K562 (cell line): Measurements from ENCODE around the gene IL23A. TPM values are rescaled to one million over a fixed set of nuclear protein-coding genes. Genes with fewer than 3 reads are reported as not detected.

Source experiments
- ATAC-seq: fragments of 200-7000 bp; cut with Tn5 transposase; 3 replicates; pipeline ENCODE4 v1.9.1; 2020; ENCODE audit warnings: moderate library complexity
- BruUV-seq: library from RNA; stranded (reverse); fragments of 400-500 nt; replicated peaks from 2 replicates; lab custom pipeline; 2021; lab: Mats Ljungman, UMichigan
- CTCF ChIA-PET: fragments of 300-600 bp; formaldehyde crosslinking; extraction: SDS; loops from one replicate; lab custom pipeline; 2021; ENCODE audit warnings: low intra/inter-chr PET ratio; lab: Yijun Ruan, JAX
- POLR2A ChIA-PET: fragments of 300-600, 350-650 bp; sonication (Branson Sonifier 250); formaldehyde crosslinking; extraction: SDS; loops from one replicate; lab custom pipeline; 2021; ENCODE audit warnings: antibody characterized with exemption, inconsistent platforms; lab: Yijun Ruan, JAX
- DNase-seq, 4 experiments: peaks; one replicate each; pipeline versions ENCODE4 v3.0.0 to v3.0.0-alpha.2; 2011 to 2018; ENCODE audit warnings: low spot score in 3 of 4, mixed read lengths in 3 of 4; ENCODE audit errors: extremely low read depth in 1 of 4
- FAIRE-seq: peaks from 2 replicates; lab custom pipeline; 2011; peaks lifted over from hg19 to GRCh38; lab: Jason Lieb, UNC
- H2AFZ ChIP-seq: 2 replicates; pipeline ENCODE4 v1.6.0; 2011; ENCODE audit warnings: low read depth, low read length, control low read depth, inconsistent platforms
- H3K27ac ChIP-seq: fragments of 200-600 bp; 3 replicates; pipeline ENCODE4 v1.8.0; 2011; ENCODE audit warnings: low read depth, mild to moderate bottlenecking, control low read depth, inconsistent platforms, low read length, moderate library complexity, mixed read lengths; ENCODE audit errors: extremely low read depth
- H3K27me3 ChIP-seq, 2 experiments: fragments of 300-600 bp in 1 of 2; 2 replicates in 1 of 2; 3 replicates in 1 of 2; pipeline versions ENCODE4 v1.6.0 to v1.8.0; 2011; ENCODE audit warnings: inconsistent platforms in 2 of 2, low read length in 2 of 2, mild to moderate bottlenecking in 1 of 2, mixed read lengths in 1 of 2, moderate library complexity in 1 of 2; ENCODE audit not compliant: control insufficient read depth in 2 of 2, insufficient read depth in 2 of 2
- H3K36me3 ChIP-seq: fragments of 300-600 bp; 3 replicates; pipeline ENCODE4 v1.8.0; 2011; ENCODE audit warnings: mild to moderate bottlenecking, low read length, inconsistent platforms; ENCODE audit not compliant: control insufficient read depth, insufficient read depth
- H3K4me1 ChIP-seq, 2 experiments: fragments of 200-600 bp in 1 of 2; replicated peaks in 1 of 2; 2 replicates in 1 of 2; 3 replicates in 1 of 2; pipeline versions ENCODE4 v1.5.1 to v1.8.0; 2011; ENCODE audit warnings: inconsistent platforms in 2 of 2, low read length in 2 of 2, mild to moderate bottlenecking in 1 of 2, mixed read lengths in 1 of 2, moderate library complexity in 1 of 2; ENCODE audit not compliant: control insufficient read depth in 2 of 2, insufficient read depth in 2 of 2
- H3K4me2 ChIP-seq: 2 replicates; pipeline ENCODE4 v1.6.1; 2011; ENCODE audit warnings: low read length, control low read depth, inconsistent platforms, mixed read lengths; ENCODE audit not compliant: insufficient read depth
- H3K4me3 ChIP-seq: fragments of 200-600 bp; sonication (generic), shearing (Covaris generic); 2 replicates; pipeline ENCODE4 v1.5.1; 2016; ENCODE audit warnings: control low read depth, inconsistent platforms
- H3K79me2 ChIP-seq: fragments of 200-600 bp; 3 replicates; pipeline ENCODE4 v1.8.0; 2011; ENCODE audit warnings: low read length, inconsistent platforms; ENCODE audit not compliant: control insufficient read depth, insufficient read depth
- H3K9ac ChIP-seq, 2 experiments: 2 replicates each; pipeline versions ENCODE4 v1.6.0 to v1.6.1; 2011; ENCODE audit warnings: low read depth in 2 of 2, low read length in 2 of 2, control low read depth in 1 of 2, inconsistent platforms in 1 of 2, mild to moderate bottlenecking in 1 of 2, mixed read lengths in 1 of 2; ENCODE audit not compliant: insufficient read depth in 1 of 2
- H3K9me1 ChIP-seq: one replicate; pipeline ENCODE4 v1.6.0; 2011; ENCODE audit warnings: inconsistent platforms, mild to moderate bottlenecking, low read length, moderate library complexity; ENCODE audit not compliant: control insufficient read depth, insufficient read depth
- H3K9me3 ChIP-seq: replicated peaks from 2 replicates; pipeline ENCODE4 v1.5.1; 2011; ENCODE audit warnings: low read depth, low read length, inconsistent platforms; ENCODE audit not compliant: control insufficient read depth, insufficient read depth
- H4K20me1 ChIP-seq: replicated peaks from 2 replicates; pipeline ENCODE4 v1.6.1; 2011; ENCODE audit warnings: low read length, inconsistent platforms, mixed read lengths; ENCODE audit not compliant: control insufficient read depth, insufficient read depth
- CBFA2T2 ChIP-seq: fragments of 450-650 bp; conservative IDR thresholded peaks from 2 replicates; pipeline ENCODE4 v1.6.1; 2017; ENCODE audit warnings: mild to moderate bottlenecking
- CTCF ChIP-seq, 3 experiments: IDR thresholded peaks in 2 of 3; conservative IDR thresholded peaks in 1 of 3; 2 replicates each; pipeline ENCODE4 v1.5.1; 2011 to 2012; ENCODE audit warnings: low read length in 3 of 3, mild to moderate bottlenecking in 3 of 3, control low read depth in 2 of 3, improper control_type of control experiment in 1 of 3, inconsistent platforms in 1 of 3, low read depth in 1 of 3, mixed read lengths in 1 of 3, moderate library complexity in 1 of 3; ENCODE audit not compliant: insufficient read depth in 2 of 3
- RAD21 ChIP-seq, 2 experiments: fragments of 250-450 bp in 1 of 2; fragments of 450-650 bp in 1 of 2; sonication (Bioruptor Pico) in 1 of 2; formaldehyde crosslinking in 1 of 2; IDR thresholded peaks in 1 of 2; conservative IDR thresholded peaks in 1 of 2; 2 replicates each; pipeline versions ENCODE4 v1.4.0 to v1.8.0; 2020 to 2022; ENCODE audit warnings: mild to moderate bottlenecking in 2 of 2, moderate library complexity in 1 of 2
- REST ChIP-seq, 2 experiments: fragments of 450-650 bp; formaldehyde crosslinking in 1 of 2; IDR thresholded peaks; 2 replicates each; pipeline versions ENCODE4 v1.4.0 to v1.6.1; 2014 to 2020; ENCODE audit warnings: mild to moderate bottlenecking in 2 of 2, borderline replicate concordance in 1 of 2, low read depth in 1 of 2
- SIRT6 ChIP-seq: IDR thresholded peaks from one replicate; pipeline ENCODE4 v1.6.1; 2012; ENCODE audit warnings: low read depth, mild to moderate bottlenecking, control low read depth, inconsistent platforms, low read length, moderate library complexity
- SRF ChIP-seq, 2 experiments: fragments of 250-450, 450-650 bp in 1 of 2; sonication (Bioruptor Pico) in 1 of 2; sonication (generic) in 1 of 2; formaldehyde crosslinking; IDR thresholded peaks; 2 replicates each; pipeline versions ENCODE4 v1.5.0 to v1.5.1; 2020 to 2022; ENCODE audit warnings: mild to moderate bottlenecking in 1 of 2, missing genetic modification reagents in 1 of 2
- TAF9B ChIP-seq: fragments of 450-650 bp; IDR thresholded peaks from 2 replicates; pipeline ENCODE4 v1.6.1; 2018; ENCODE audit warnings: mild to moderate bottlenecking; ENCODE audit not compliant: partially characterized antibody
- ZBTB12 ChIP-seq: fragments of 250-450 bp; sonication (Bioruptor Pico); IDR thresholded peaks from 2 replicates; pipeline ENCODE4 v1.4.0; 2020
- ZNF311 ChIP-seq: fragments of 250-450 bp; sonication (Bioruptor Pico); IDR thresholded peaks from 2 replicates; pipeline ENCODE4 v1.4.0; 2020; ENCODE audit warnings: mild to moderate bottlenecking, moderate library complexity
- WGBS: fragments of 100-300 bp; shearing (Covaris generic); methylation state at CpG from one replicate; pipeline ENCODE4 v1.1.6; 2016; ENCODE audit warnings: low coverage, mixed read lengths; ENCODE audit not compliant: insufficient coverage; ENCODE audit errors: missing lambda C conversion rate; 5-methylcytosine and 5-hydroxymethylcytosine counted together
- in situ Hi-C: fragments of 300-500 bp; cut with MboI; formaldehyde crosslinking; loops from 4 replicates; pipeline ENCODE4 v1.15.0; 2018; ENCODE audit warnings: inconsistent platforms, mixed read lengths
- intact Hi-C: fragments of 100-400 bp; cut with micrococcal nuclease; formaldehyde crosslinking; loops from 2 replicates; pipeline ENCODE4 v1.14.2; 2022
- polyA plus RNA-seq, 8 experiments: library from polyadenylated mRNA; depleted of rRNA in 4 of 8; stranded (reverse) in 5 of 8; unstranded in 3 of 8; fragments of >200 nt; fragmentation: Nextera tagmentation in 2 of 8; fragmentation: Illumina TruSeq in 1 of 8; extraction: Ambion mirVana in 2 of 8; extraction: Trizol in 1 of 8; gene quantifications; 2 replicates each; pipeline versions ENCODE4 v1.2.1 to v1.2.3, GENCODE V29; 2011 to 2014; ENCODE audit warnings: inconsistent platforms in 1 of 8, missing spikeins in 1 of 8
- total RNA-seq, 7 experiments: library from RNA; depleted of rRNA in 6 of 7; stranded (reverse); fragments of >200 nt in 6 of 7; fragmentation: Illumina TruSeq in 2 of 7; extraction: Trizol in 2 of 7; gene quantifications; 2 replicates each; pipeline versions ENCODE4 v1.2.1 to v1.2.3, GENCODE V29; 2011 to 2021; ENCODE audit warnings: low replicate concordance in 1 of 7

Gene IL23A
- total and polyA plus RNA-seq, 9 of the 15 experiments (the other 6 are each of a cell fraction or from before 2014, with no cell fraction given), result 4.4 to 37.2 (median 9.6) TPM

GRCh38 chr12:56317675-56318074 is 21.0 kb upstream of the IL23A start:
- ChIA-PET POLR2A (interaction anchor here (1.7 to 4.2 kb wide), 2 partner anchors 9 to 15 kb away, joined by 4 to 26 read pairs; partner anchors contain the start of gene PAN2), CTCF (interaction anchor here (0.6 to 0.9 kb wide), 2 partner anchors 124 to 147 kb away, joined by 3 to 4 read pairs; no protein-coding TSS in a partner anchor)
- peaks cover 11% of the 10 kb centered on the region in 2 experiments; a peak in 4 of 5 replicates for H3K4me1 ChIP-seq
- no peaks in the 10 kb centered on the region for H4K20me1 ChIP-seq
- H3K36me3 ChIP-seq, result peaks cover 49% of the 10 kb centered on the region
- in situ Hi-C loops (no loop called here), intact Hi-C loops (loop anchor here (2.0 to 5.0 kb wide), 2 partner anchors 15 to 60 kb away; partner anchors contain the start of gene PAN2)
- H3K9me3 ChIP-seq, result no peaks in the 10 kb centered on the region
- ATAC-seq, result no peak
- 38% methylated on average over 3 of the region's 3 CpGs for WGBS
- DNase-seq, result peak in 1 of 4 experiments; percentile 34
- 0 out of 3 replicates have a peak overlapping the region, but pooled peaks have one; percentile 28 for H3K27ac ChIP-seq
- no TSS peak for BruUV-seq
- H3K4me3 ChIP-seq, result no peak overlapping the region
- H3K9me1 ChIP-seq, result no peaks in the 10 kb centered on the region
- 0 out of 4 replicates have a peak overlapping the region, but pooled peaks of 1 of the 2 experiments have one; percentile 85 for H3K9ac ChIP-seq
- FAIRE-seq, result peak; percentile 74
- H3K27me3 ChIP-seq, result no peaks in the 10 kb centered on the region
- peaks cover 19% of the 10 kb centered on the region for H3K79me2 ChIP-seq
- no peak overlapping the region for H3K4me2 ChIP-seq
- H2AFZ ChIP-seq, result 0 out of 2 replicates have a peak overlapping the region, but pooled peaks have one; percentile 33
- TF ChIP-seq ZNF311 (CRISPR knock-in tag) (no peak), REST (IDR thresholded peaks at IDR 0.05; ENCODE audit: borderline replicate concordance) (peak; percentile 38; the same call in 1 of the 2 replicates), REST (CRISPR knock-in tag; IDR thresholded peaks at IDR 0.05; ENCODE audit: low read depth) (no peak), RAD21 (CRISPR knock-in tag; conservative IDR thresholded peaks at IDR 0.05 in 1 of 2, IDR thresholded peaks at IDR 0.05 in 1 of 2) (peak; percentile 28 to 60; a peak in 3 of 4 replicates), CBFA2T2 (no peak), CTCF (IDR thresholded peaks at IDR 0.05 in 2 of 3, conservative IDR thresholded peaks at IDR 0.05 in 1 of 3; ENCODE audit: insufficient read depth in 2 of 3, low read depth in 1 of 3, low read length in 3 of 3) (peak in 2 of 3 experiments; percentile 44 to 58; a peak in 3 of 6 replicates), SIRT6 (no peak), TAF9B (no peak), ZBTB12 (CRISPR knock-in tag) (no peak), SRF (CRISPR knock-in tag; IDR thresholded peaks at IDR 0.05) (no peak)
